22Rv1 (cell line): Measurements from ENCODE around the gene TMEM171.

Source experiments
- H3K27ac ChIP-seq: fragments of 450-650 bp; 2 replicates; pipeline ENCODE4 v1.5.1; 2017
- CTCF ChIP-seq: fragments of 450-650 bp; IDR thresholded peaks from 2 replicates; pipeline ENCODE4 v1.5.1; 2017; ENCODE audit warnings: mild to moderate bottlenecking
- ZFX ChIP-seq: fragments of 450-650 bp; IDR thresholded peaks from 2 replicates; pipeline ENCODE4 v1.6.1; 2017; ENCODE audit warnings: antibody characterized with exemption, borderline replicate concordance

The TMEM171 gene

GRCh38 chr5:73151766-73152410, 31.5 kb downstream of the TMEM171 start:
- TF ChIP-seq ZFX (no peak), CTCF (no peak)
- peak overlapping the region; percentile 48; the same call in 1 of the 2 replicates for H3K27ac ChIP-seq

- H3K27ac ChIP-seq = peak overlapping the region; percentile 48; the same call in 1 of the 2 replicates
- TF ChIP-seq ZFX = no peak
- peak; percentile 49 for TF ChIP-seq CTCF
These were observed 32.3 kb downstream of the TMEM171 start for GRCh38 chr5:73152411-73153388.

- TF ChIP-seq ZFX (no peak), CTCF (no peak)
- no peak overlapping the region for H3K27ac ChIP-seq
These were observed 33.1 kb downstream of the TMEM171 start for GRCh38 chr5:73153513-73153912.

- TF ChIP-seq ZFX = no peak
- TF ChIP-seq CTCF = no peak
- H3K27ac ChIP-seq = no peak overlapping the region
These were observed 34.0 kb downstream of the TMEM171 start for GRCh38 chr5:73154208-73155006.

GRCh38 chr5:73155271-73156222, 35.2 kb downstream of the TMEM171 start:
- no peak for TF ChIP-seq ZFX
- TF ChIP-seq CTCF = no peak
- H3K27ac ChIP-seq = no peak overlapping the region
